Measurements from ENCODE around the gene MGA. TPM values are rescaled to one million over a fixed set of nuclear protein-coding genes. Genes with fewer than 3 reads are reported as not detected.

MGA gene
- polyA plus RNA-seq, 1 donor (not counting 4 experiments of a cell fraction or from before 2014, with no cell fraction given) = 6.3 TPM

- TF ChIP-seq CTCF (optimal IDR thresholded peaks at IDR 0.05 in 1 of 3, IDR thresholded peaks at IDR 0.05 in 1 of 3, conservative IDR thresholded peaks at IDR 0.05 in 1 of 3; ENCODE audit: extremely low read depth in 1 of 3, insufficient read depth in 2 of 3, low read length in 3 of 3) = no peak
- FAIRE-seq = no peak
- Histone ChIP-seq H3K9me3 (ENCODE audit: control insufficient read depth, low read depth, low read length) (no peaks in the 10 kb centered on the region), H3K27me3 (ENCODE audit: control insufficient read depth, extremely low read depth, insufficient read depth, low read length) (no peaks in the 10 kb centered on the region), H3K79me2 (ENCODE audit: control insufficient read depth, insufficient read depth, low read length) (peaks cover 80% of the 10 kb centered on the region), H3K4me2 (ENCODE audit: control insufficient read depth, extremely low read depth, insufficient read depth, low read depth, low read length) (peak overlapping the region; percentile 40), H3K4me1 (ENCODE audit: control insufficient read depth, extremely low read depth, insufficient read depth, low read length) (peaks cover 82% of the 10 kb centered on the region), H3K4me3 (ENCODE audit: control insufficient read depth in 2 of 3, extremely low read depth in 1 of 3, insufficient read depth in 2 of 3, low read depth in 1 of 3, low read length in 3 of 3) (no peak overlapping the region), H3K9me1 (ENCODE audit: control insufficient read depth, extremely low read depth, insufficient read depth, low read length) (no peaks in the 10 kb centered on the region), H2AFZ (ENCODE audit: control insufficient read depth, low read length) (no peak overlapping the region), H3K9ac (ENCODE audit: control insufficient read depth, extremely low read depth, insufficient read depth, low read length) (peak overlapping the region; percentile 24), H3K36me3 (ENCODE audit: control insufficient read depth in 2 of 2, extremely low read depth in 1 of 2, insufficient read depth in 2 of 2, low read length in 2 of 2) (peaks cover 10% of the 10 kb centered on the region in 2 experiments), H3K27ac (ENCODE audit: control insufficient read depth, insufficient read depth, low read length) (peak overlapping the region; percentile 59), H4K20me1 (ENCODE audit: control insufficient read depth, extremely low read depth, insufficient read depth, low read length) (no peaks in the 10 kb centered on the region)
- no peak for DNase-seq (ENCODE audit: low read depth, low spot score)
- dilution Hi-C loops (cut with MboI; ENCODE audit: extremely low pct_ligation_motif_present, low sequenced_read_pairs) = no loop called here
Observed at GRCh38 chr15:41791547-41791937, 131.3 kb downstream of the MGA start.

GRCh38 chr15:41792000-41792637, 131.9 kb downstream of the MGA start:
- Histone ChIP-seq H3K4me2 (ENCODE audit: control insufficient read depth, extremely low read depth, insufficient read depth, low read depth, low read length) (no peak overlapping the region), H3K9me1 (ENCODE audit: control insufficient read depth, extremely low read depth, insufficient read depth, low read length) (no peaks in the 10 kb centered on the region), H3K9me3 (ENCODE audit: control insufficient read depth, low read depth, low read length) (no peaks in the 10 kb centered on the region), H3K79me2 (ENCODE audit: control insufficient read depth, insufficient read depth, low read length) (peaks cover 79% of the 10 kb centered on the region), H3K9ac (ENCODE audit: control insufficient read depth, extremely low read depth, insufficient read depth, low read length) (no peak overlapping the region), H4K20me1 (ENCODE audit: control insufficient read depth, extremely low read depth, insufficient read depth, low read length) (no peaks in the 10 kb centered on the region), H3K27ac (ENCODE audit: control insufficient read depth, insufficient read depth, low read length) (peak overlapping the region; percentile 15), H3K27me3 (ENCODE audit: control insufficient read depth, extremely low read depth, insufficient read depth, low read length) (no peaks in the 10 kb centered on the region), H3K36me3 (ENCODE audit: control insufficient read depth in 2 of 2, extremely low read depth in 1 of 2, insufficient read depth in 2 of 2, low read length in 2 of 2) (peaks cover 10% of the 10 kb centered on the region in 2 experiments), H2AFZ (ENCODE audit: control insufficient read depth, low read length) (no peak overlapping the region), H3K4me3 (ENCODE audit: control insufficient read depth in 2 of 3, extremely low read depth in 1 of 3, insufficient read depth in 2 of 3, low read depth in 1 of 3, low read length in 3 of 3) (no peak overlapping the region), H3K4me1 (ENCODE audit: control insufficient read depth, extremely low read depth, insufficient read depth, low read length) (peaks cover 88% of the 10 kb centered on the region)
- no peak for DNase-seq (ENCODE audit: low read depth, low spot score)
- dilution Hi-C loops (cut with MboI; ENCODE audit: extremely low pct_ligation_motif_present, low sequenced_read_pairs) = no loop called here
- FAIRE-seq = no peak
- TF ChIP-seq EZH2 (IDR thresholded peaks at IDR 0.05; ENCODE audit: low read length) (no peak), CTCF (optimal IDR thresholded peaks at IDR 0.05 in 1 of 3, IDR thresholded peaks at IDR 0.05 in 1 of 3, conservative IDR thresholded peaks at IDR 0.05 in 1 of 3; ENCODE audit: extremely low read depth in 1 of 3, insufficient read depth in 2 of 3, low read length in 3 of 3) (no peak)

Data from keratinocyte (primary cell).